SK-N-MC (cell line): ENCODE results near the gene WFDC1.

Experiments used
- EZH2 ChIP-seq: fragments of 200-600 bp; sonication (generic); IDR thresholded peaks from one replicate; pipeline ENCODE4 v1.6.1; 2017; ENCODE audit warnings: antibody characterized with exemption
- FOXP2 ChIP-seq: optimal IDR thresholded peaks from 2 replicates; pipeline ENCODE3; 2011; ENCODE audit warnings: mild to moderate bottlenecking, moderate library complexity; ENCODE audit not compliant: insufficient read depth; ENCODE audit errors: extremely low read length, control extremely low read depth
- POLR2AphosphoS5 ChIP-seq: IDR thresholded peaks from 2 replicates; pipeline ENCODE4 v1.6.1; 2012; ENCODE audit warnings: mild to moderate bottlenecking, low read depth, low read length, borderline replicate concordance

- no peak for TF ChIP-seq POLR2AphosphoS5
- no peak for TF ChIP-seq EZH2
- TF ChIP-seq FOXP2 = no peak
Measured at GRCh38 chr16:84351630-84352029, 57.0 kb downstream of the WFDC1 start.
